ACC112 (cell line): ENCODE measurements around the gene CDC14A.

Source experiments
- H2AFZ ChIP-seq: fragments of 200-600 bp; sonication (generic); one replicate; pipeline ENCODE4 v1.6.0; 2017; ENCODE audit warnings: antibody characterized with exemption, low read length; ENCODE audit not compliant: unreplicated experiment
- H3K27ac ChIP-seq: fragments of 200-600 bp; sonication (generic); 2 replicates; pipeline ENCODE4 v1.5.1; 2014; ENCODE audit warnings: low read depth, mild to moderate bottlenecking, antibody characterized with exemption, low read length, moderate library complexity
- H3K27me3 ChIP-seq: fragments of 200-600 bp; sonication (generic); 2 replicates; pipeline ENCODE4 v1.6.1; 2014; ENCODE audit warnings: mild to moderate bottlenecking, antibody characterized with exemption, low read length, moderate library complexity, mixed read lengths; ENCODE audit not compliant: insufficient read depth
- H3K36me3 ChIP-seq: fragments of 200-600 bp; sonication (generic); 2 replicates; pipeline ENCODE4 v1.6.1; 2016; ENCODE audit warnings: mild to moderate bottlenecking, antibody characterized with exemption, low read length, moderate library complexity, mixed read lengths; ENCODE audit not compliant: insufficient read depth
- H3K4me1 ChIP-seq: fragments of 200-600 bp; sonication (generic); one replicate; pipeline ENCODE4 v1.6.1; 2016; ENCODE audit warnings: low read length, mixed read lengths; ENCODE audit not compliant: insufficient read depth, unreplicated experiment, control insufficient read depth
- H3K4me3 ChIP-seq: fragments of 200-600 bp; sonication (generic); 2 replicates; pipeline ENCODE4 v1.5.1; 2014; ENCODE audit warnings: mild to moderate bottlenecking, low read depth, low read length
- H3K79me2 ChIP-seq: fragments of 200-600 bp; sonication (generic); one replicate; pipeline ENCODE4 v1.6.0; 2016; ENCODE audit warnings: low read length; ENCODE audit not compliant: control insufficient read depth, unreplicated experiment, insufficient read depth

Gene CDC14A

GRCh38 chr1:100352267-100353070 lies at the start of gene CDC14A:
Gene CDC14A (plus strand): TSS chr1:100352506. CDS start chr1:100352955, 449 bp downstream.
- H3K27me3 ChIP-seq = no peaks in the 10 kb centered on the region
- H3K4me3 ChIP-seq = peak within 1 kb of the TSS; percentile 94
- peak within 1 kb of the TSS; percentile 75 for H3K27ac ChIP-seq
- H3K36me3 ChIP-seq = no peaks in the 10 kb centered on the region
- peaks cover 20% of the 10 kb centered on the region for H3K4me1 ChIP-seq
- peak within 1 kb of the TSS; percentile 99 for H2AFZ ChIP-seq
- peaks cover 4% of the 10 kb centered on the region for H3K79me2 ChIP-seq

- Histone ChIP-seq H3K4me3 (no peak overlapping the region), H3K4me1 (no peaks in the 10 kb centered on the region), H2AFZ (no peak overlapping the region), H3K79me2 (no peaks in the 10 kb centered on the region), H3K27me3 (no peaks in the 10 kb centered on the region), H3K27ac (no peak overlapping the region), H3K36me3 (no peaks in the 10 kb centered on the region)
These were observed 49.6 kb upstream of the CDC14A start for GRCh38 chr1:100302739-100303138.

GRCh38 chr1:100304227-100304626 lies 48.1 kb upstream of the CDC14A start:
- H3K27ac ChIP-seq = no peak overlapping the region
- no peak overlapping the region for H3K4me3 ChIP-seq
- H3K36me3 ChIP-seq = no peaks in the 10 kb centered on the region
- no peaks in the 10 kb centered on the region for H3K79me2 ChIP-seq
- H3K4me1 ChIP-seq = no peaks in the 10 kb centered on the region
- H2AFZ ChIP-seq = no peak overlapping the region
- H3K27me3 ChIP-seq = no peaks in the 10 kb centered on the region

- Histone ChIP-seq H3K36me3 (no peaks in the 10 kb centered on the region), H2AFZ (no peak overlapping the region), H3K79me2 (no peaks in the 10 kb centered on the region), H3K4me1 (no peaks in the 10 kb centered on the region), H3K27ac (no peak overlapping the region), H3K4me3 (no peak overlapping the region), H3K27me3 (no peaks in the 10 kb centered on the region)
These were observed 47.4 kb upstream of the CDC14A start for GRCh38 chr1:100304921-100305320.

GRCh38 chr1:100305954-100306353 lies 46.4 kb upstream of the CDC14A start:
- H3K4me1 ChIP-seq = no peaks in the 10 kb centered on the region
- H2AFZ ChIP-seq = no peak overlapping the region
- no peak overlapping the region for H3K4me3 ChIP-seq
- no peak overlapping the region for H3K27ac ChIP-seq
- no peaks in the 10 kb centered on the region for H3K79me2 ChIP-seq
- H3K27me3 ChIP-seq = no peaks in the 10 kb centered on the region
- H3K36me3 ChIP-seq = no peaks in the 10 kb centered on the region

GRCh38 chr1:100306735-100307313 lies 45.5 kb upstream of the CDC14A start:
- Histone ChIP-seq H3K4me3 (no peak overlapping the region), H3K27ac (no peak overlapping the region), H3K27me3 (no peaks in the 10 kb centered on the region), H3K36me3 (no peaks in the 10 kb centered on the region), H2AFZ (no peak overlapping the region), H3K4me1 (no peaks in the 10 kb centered on the region), H3K79me2 (no peaks in the 10 kb centered on the region)

- H3K4me1 ChIP-seq = no peaks in the 10 kb centered on the region
- no peaks in the 10 kb centered on the region for H3K36me3 ChIP-seq
- no peak overlapping the region for H3K4me3 ChIP-seq
- H2AFZ ChIP-seq = no peak overlapping the region
- H3K27me3 ChIP-seq = no peaks in the 10 kb centered on the region; the same call in 1 of the 2 replicates
- no peaks in the 10 kb centered on the region for H3K79me2 ChIP-seq
- no peak overlapping the region for H3K27ac ChIP-seq
These were observed 43.5 kb upstream of the CDC14A start for GRCh38 chr1:100308777-100309176.

- no peak overlapping the region for H3K27ac ChIP-seq
- H2AFZ ChIP-seq = no peak overlapping the region
- no peaks in the 10 kb centered on the region for H3K4me1 ChIP-seq
- no peaks in the 10 kb centered on the region for H3K36me3 ChIP-seq
- H3K4me3 ChIP-seq = no peak overlapping the region
- no peaks in the 10 kb centered on the region for H3K79me2 ChIP-seq
- peaks cover 6% of the 10 kb centered on the region; the same call in 1 of the 2 replicates for H3K27me3 ChIP-seq
These were observed 42.4 kb upstream of the CDC14A start for GRCh38 chr1:100309863-100310262.

- H2AFZ ChIP-seq = no peak overlapping the region
These were observed 38.9 kb upstream of the CDC14A start for GRCh38 chr1:100313382-100313781.

GRCh38 chr1:100316622-100317021 lies 35.7 kb upstream of the CDC14A start:
- H3K4me3 ChIP-seq = no peak overlapping the region
- H3K36me3 ChIP-seq = no peaks in the 10 kb centered on the region
- H3K4me1 ChIP-seq = no peaks in the 10 kb centered on the region
- H2AFZ ChIP-seq = no peak overlapping the region
- no peak overlapping the region for H3K27ac ChIP-seq
- H3K79me2 ChIP-seq = no peaks in the 10 kb centered on the region
- peaks cover 6% of the 10 kb centered on the region; the same call in 1 of the 2 replicates for H3K27me3 ChIP-seq

More at GRCh38 chr1:100313382-100313781, 38.9 kb upstream of the CDC14A start:
- H3K4me3 ChIP-seq = no peak overlapping the region
- no peaks in the 10 kb centered on the region for H3K36me3 ChIP-seq
- no peak overlapping the region for H3K27ac ChIP-seq
- H3K27me3 ChIP-seq = peaks cover 6% of the 10 kb centered on the region; the same call in 1 of the 2 replicates
- no peaks in the 10 kb centered on the region for H3K4me1 ChIP-seq
- no peaks in the 10 kb centered on the region for H3K79me2 ChIP-seq
